Measurements from ENCODE around the gene TOMM70. TPM values are rescaled to one million over a fixed set of nuclear protein-coding genes. Genes with fewer than 3 reads are reported as not detected.
A peak's percentile ranks its signal among the peaks of the same experiment; 100 is the strongest.

Gene TOMM70
- total and polyA plus RNA-seq, 2 of the 8 experiments (the other 6 are each of a cell fraction or from before 2014, with no cell fraction given) = 10.9 to 52.1 TPM

- Histone ChIP-seq H3K56ac (replicated peaks; ENCODE audit: insufficient read length, low read depth, low read length) (peak overlapping the region; percentile 32), H3K23me2 (ENCODE audit: low read depth, low read length) (peaks cover 16% of the 10 kb centered on the region), H3K4me1 (replicated peaks in 1 of 4; ENCODE audit: control insufficient read depth in 3 of 4, insufficient read depth in 4 of 4, low read length in 3 of 4) (peaks cover 0 to 3% (median under 1%) of the 10 kb centered on the region in 4 experiments; a peak in 2 of 7 replicates), H3K18ac (ENCODE audit: extremely low read depth, low read length) (peak overlapping the region; percentile 89), H3K9me3 (ENCODE audit: insufficient read depth in 2 of 2, low read depth in 1 of 2, low read length in 1 of 2) (no peaks in the 10 kb centered on the region), H3K27ac (ENCODE audit: low read depth, low read length) (peak overlapping the region; percentile 95), H4K91ac (replicated peaks; ENCODE audit: insufficient read length, low read length) (peak overlapping the region; percentile 49), H3K36me3 (ENCODE audit: control insufficient read depth in 2 of 4, insufficient read depth in 4 of 4, low read length in 3 of 4) (no peaks in the 10 kb centered on the region; a peak in 1 of 8 replicates), H4K20me1 (replicated peaks in 1 of 2; ENCODE audit: control insufficient read depth in 1 of 2, insufficient read depth in 2 of 2, low read length in 2 of 2) (peaks cover 12% of the 10 kb centered on the region in 2 experiments), H2AK5ac (ENCODE audit: low read depth, low read length) (no peak overlapping the region; the same call in 1 of the 2 replicates), H4K8ac (ENCODE audit: extremely low read depth, insufficient read depth, low read length) (peak overlapping the region; percentile 81; the same call in 1 of the 2 replicates), H2BK12ac (ENCODE audit: low read depth, low read length) (peak overlapping the region; percentile 18; the same call in 1 of the 2 replicates), H2BK120ac (replicated peaks; ENCODE audit: low read depth, low read length) (no peak overlapping the region), H3K4me2 (ENCODE audit: insufficient read depth in 1 of 2, low read depth in 2 of 2, low read length in 2 of 2) (peak overlapping the region; percentile 91 to 92), H2BK15ac (ENCODE audit: low read length) (no peak overlapping the region), H3K4me3 (ENCODE audit: extremely low read depth in 1 of 4, insufficient read depth in 2 of 4, low read depth in 3 of 4, low read length in 4 of 4) (peak overlapping the region; percentile 59 to 96 (median 84)), H3K4ac (replicated peaks; ENCODE audit: insufficient read length, low read depth, low read length) (no peak overlapping the region), H2BK20ac (ENCODE audit: low read length) (no peak overlapping the region), H3K79me1 (ENCODE audit: low read depth, low read length) (no peaks in the 10 kb centered on the region), H3K9ac (replicated peaks in 1 of 4; ENCODE audit: extremely low read depth in 1 of 4, low read depth in 3 of 4, low read length in 3 of 4) (peak overlapping the region; percentile 60 to 97 (median 94)), H3K14ac (ENCODE audit: insufficient read length) (no peak overlapping the region), H2AFZ (ENCODE audit: low read length) (peak overlapping the region; percentile 34; the same call in 1 of the 2 replicates), H3K23ac (ENCODE audit: insufficient read length) (no peak overlapping the region), H2BK5ac (ENCODE audit: low read depth, low read length) (peak overlapping the region; percentile 81), H3K27me3 (replicated peaks in 1 of 4; ENCODE audit: control insufficient read depth in 3 of 4, extremely low read depth in 1 of 4, insufficient read depth in 3 of 4, low read length in 3 of 4) (no peaks in the 10 kb centered on the region), H3K79me2 (ENCODE audit: control insufficient read depth in 1 of 2, insufficient read depth in 2 of 2, low read length in 2 of 2) (peaks cover 17 to 77% of the 10 kb centered on the region in 2 experiments), H4K5ac (ENCODE audit: insufficient read length, low read depth, low read length) (peak overlapping the region; percentile 84)
- WGBS, 2 experiments (ENCODE audit: extremely low coverage in 1 of 2, insufficient coverage in 1 of 2, insufficient read length in 1 of 2, insufficient replicate concordance in 2 of 2, low coverage in 1 of 2, low lambda C conversion rate in 2 of 2, missing lambda C conversion rate in 1 of 2) = 1% methylated on average over 23 of the region's 23 CpGs; no CpG with 5 or more reads in 1 of the 2 experiments
- TF ChIP-seq KDM4A (IDR thresholded peaks at IDR 0.05; ENCODE audit: low read depth, low read length, severe bottlenecking) (no peak), BRCA1 (IDR thresholded peaks at IDR 0.05; ENCODE audit: low read depth, low read length) (no peak), MAX (IDR thresholded peaks at IDR 0.05) (peak; percentile 4; the same call in 1 of the 2 replicates), SP4 (IDR thresholded peaks at IDR 0.05; ENCODE audit: low read length) (no peak), SAP30 (IDR thresholded peaks at IDR 0.05; ENCODE audit: insufficient read depth, insufficient replicate concordance, low read length) (peak; percentile 14), CBX8 (IDR thresholded peaks at IDR 0.05; ENCODE audit: borderline replicate concordance, low read depth, low read length) (no peak), CTCF (IDR thresholded peaks at IDR 0.05; ENCODE audit: control extremely low read depth in 1 of 3, insufficient read depth in 1 of 3, low read depth in 1 of 3, low read length in 3 of 3) (no peak), SIX5 (IDR thresholded peaks at IDR 0.05; ENCODE audit: low read depth, low read length) (no peak)
- DNase-seq (ENCODE audit: low read depth in 1 of 2, low spot score in 2 of 2) (no peak), FAIRE-seq (no peak)
- POLR2A ChIA-PET (ENCODE audit: partially characterized antibody) = interaction anchor here (0.6 to 5.9 kb wide), 28 partner anchors 10 to 1175 kb away, joined by 3 to 58 read pairs (median 4); partner anchors contain the start of genes NIT2, TFG and TMEM45A
- CTCF ChIA-PET (ENCODE audit: partially characterized antibody) = interaction anchor here (0.6 to 2.3 kb wide), 8 partner anchors 17 to 569 kb away, joined by 3 to 7 read pairs (median 4); no protein-coding TSS in a partner anchor
Measured at GRCh38 chr3:100401674-100402041, 769 bp upstream of the TOMM70 start.

Measured in H1 (cell line).